ENCODE results near the gene ADH4. TPM values are rescaled to one million over a fixed set of nuclear protein-coding genes. Genes with fewer than 3 reads are reported as not detected.

ADH4 gene
- total RNA-seq, 1 donor from 2014 or later: not detected

DNA sequence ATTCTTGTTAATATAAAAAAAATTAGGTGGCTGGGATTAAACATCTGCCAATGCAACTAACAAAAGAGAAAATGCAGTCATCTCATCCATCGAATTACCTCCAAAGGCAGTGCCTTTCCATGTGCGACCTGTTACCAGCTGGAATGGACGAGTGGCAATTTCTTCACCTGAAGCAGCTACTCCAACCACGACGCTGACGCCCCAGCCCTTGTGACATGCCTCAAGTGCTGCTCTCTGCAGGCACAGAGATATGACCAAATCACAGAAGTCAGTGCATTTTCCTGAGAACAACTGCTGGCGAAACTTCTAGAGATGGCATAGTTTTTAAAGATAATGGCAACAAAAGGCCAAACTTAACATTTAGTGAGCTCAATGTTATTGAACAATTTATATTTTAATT lies 69.3 kb downstream of the ADH4 start:
- H3K4me3 ChIP-seq (ENCODE audit: low read depth, low read length): no peak overlapping the region
- TF ChIP-seq, protein P1, sequence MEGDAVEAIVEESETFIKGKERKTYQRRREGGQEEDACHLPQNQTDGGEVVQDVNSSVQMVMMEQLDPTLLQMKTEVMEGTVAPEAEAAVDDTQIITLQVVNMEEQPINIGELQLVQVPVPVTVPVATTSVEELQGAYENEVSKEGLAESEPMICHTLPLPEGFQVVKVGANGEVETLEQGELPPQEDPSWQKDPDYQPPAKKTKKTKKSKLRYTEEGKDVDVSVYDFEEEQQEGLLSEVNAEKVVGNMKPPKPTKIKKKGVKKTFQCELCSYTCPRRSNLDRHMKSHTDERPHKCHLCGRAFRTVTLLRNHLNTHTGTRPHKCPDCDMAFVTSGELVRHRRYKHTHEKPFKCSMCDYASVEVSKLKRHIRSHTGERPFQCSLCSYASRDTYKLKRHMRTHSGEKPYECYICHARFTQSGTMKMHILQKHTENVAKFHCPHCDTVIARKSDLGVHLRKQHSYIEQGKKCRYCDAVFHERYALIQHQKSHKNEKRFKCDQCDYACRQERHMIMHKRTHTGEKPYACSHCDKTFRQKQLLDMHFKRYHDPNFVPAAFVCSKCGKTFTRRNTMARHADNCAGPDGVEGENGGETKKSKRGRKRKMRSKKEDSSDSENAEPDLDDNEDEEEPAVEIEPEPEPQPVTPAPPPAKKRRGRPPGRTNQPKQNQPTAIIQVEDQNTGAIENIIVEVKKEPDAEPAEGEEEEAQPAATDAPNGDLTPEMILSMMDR (conservative IDR thresholded peaks at IDR 0.05; ENCODE audit: low read depth, low read length): no peak
- no peak for DNase-seq (ENCODE audit: low read depth)

Other genes with a start within 250 kb of the ADH4 start
- gene EIF4E, start 215.2 kb downstream of the ADH4 start, total RNA-seq: 157 and 178 TPM in 2 replicates
- gene METAP1, start 148.6 kb downstream of the ADH4 start, total RNA-seq: 64.6 and 87.9 TPM in 2 replicates
- gene ADH5, start 55.5 kb downstream of the ADH4 start, total RNA-seq: 124 and 126 TPM in 2 replicates
- gene ADH6, start 74.9 kb upstream of the ADH4 start, total RNA-seq: not detected in 2 replicates
- gene ADH1A, start 146.7 kb upstream of the ADH4 start, total RNA-seq: not detected in 2 replicates
- not detected in 2 replicates for gene ADH1B, start 177.1 kb upstream of the ADH4 start, total RNA-seq
- gene ADH1C, start 208.4 kb upstream of the ADH4 start, total RNA-seq: not detected in 2 replicates